ENCODE results near the gene RNF13.

DNA sequence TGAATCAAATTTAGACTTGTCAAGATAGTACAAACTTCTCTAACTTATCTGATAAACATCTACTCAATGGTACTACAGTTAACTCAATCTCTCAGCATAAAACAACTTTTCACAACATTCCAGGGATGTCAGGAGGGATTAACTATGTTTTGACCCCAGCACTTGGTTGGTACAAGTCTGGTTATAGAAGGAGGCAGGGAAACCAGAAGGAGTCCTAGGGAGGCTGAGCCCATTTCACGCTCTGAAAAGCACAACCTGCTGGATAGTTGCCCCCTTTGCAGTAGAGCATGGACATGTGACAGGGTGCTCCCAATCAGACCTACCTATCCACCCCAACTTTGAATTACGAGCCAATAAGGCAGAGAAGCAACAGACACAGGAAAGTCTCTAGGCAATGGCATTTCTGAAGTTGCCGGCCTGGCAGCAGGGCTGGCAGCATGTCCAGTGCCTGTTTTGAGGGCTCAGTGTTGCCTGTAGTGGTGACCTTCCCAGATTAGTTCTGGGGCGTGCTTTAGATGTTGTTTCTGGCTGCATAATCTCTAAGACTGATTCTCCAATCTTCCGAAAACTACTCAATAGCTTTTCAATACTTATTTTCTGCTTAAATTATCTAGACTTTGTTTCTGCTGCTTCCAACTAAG is 28.8 kb upstream of the RNF13 start:
- TF ChIP-seq, protein P1, sequence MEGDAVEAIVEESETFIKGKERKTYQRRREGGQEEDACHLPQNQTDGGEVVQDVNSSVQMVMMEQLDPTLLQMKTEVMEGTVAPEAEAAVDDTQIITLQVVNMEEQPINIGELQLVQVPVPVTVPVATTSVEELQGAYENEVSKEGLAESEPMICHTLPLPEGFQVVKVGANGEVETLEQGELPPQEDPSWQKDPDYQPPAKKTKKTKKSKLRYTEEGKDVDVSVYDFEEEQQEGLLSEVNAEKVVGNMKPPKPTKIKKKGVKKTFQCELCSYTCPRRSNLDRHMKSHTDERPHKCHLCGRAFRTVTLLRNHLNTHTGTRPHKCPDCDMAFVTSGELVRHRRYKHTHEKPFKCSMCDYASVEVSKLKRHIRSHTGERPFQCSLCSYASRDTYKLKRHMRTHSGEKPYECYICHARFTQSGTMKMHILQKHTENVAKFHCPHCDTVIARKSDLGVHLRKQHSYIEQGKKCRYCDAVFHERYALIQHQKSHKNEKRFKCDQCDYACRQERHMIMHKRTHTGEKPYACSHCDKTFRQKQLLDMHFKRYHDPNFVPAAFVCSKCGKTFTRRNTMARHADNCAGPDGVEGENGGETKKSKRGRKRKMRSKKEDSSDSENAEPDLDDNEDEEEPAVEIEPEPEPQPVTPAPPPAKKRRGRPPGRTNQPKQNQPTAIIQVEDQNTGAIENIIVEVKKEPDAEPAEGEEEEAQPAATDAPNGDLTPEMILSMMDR (IDR thresholded peaks at IDR 0.05) = no peak
- TF ChIP-seq EP300 (IDR thresholded peaks at IDR 0.05) = no peak
